Gastroesophageal sphincter (tissue), 4 donors: ENCODE measurements around the gene LFNG. TPM values are rescaled to one million over a fixed set of nuclear protein-coding genes. Genes with fewer than 3 reads are reported as not detected.
"Not testable (repeated sequence)": the region's sequence is repeated elsewhere in the genome, so short reads cannot be mapped to it uniquely, and the experiment has no call there.

Experiments
- ATAC-seq: fragments of 150-250 bp; one replicate; pipeline ENCODE4 v1.9.1; 2016; ENCODE audit warnings: mild to moderate bottlenecking, moderate library complexity
- H3K27ac ChIP-seq, 4 donors: fragments of 200-600 bp; sonication (generic) in 3 of 4; 1 replicate in 3 of 4; 2 replicates in 1 of 4; pipeline ENCODE4 v1.5.1; 2016 to 2019
- H3K27me3 ChIP-seq: fragments of 200-600 bp; sonication (generic); one replicate; pipeline ENCODE4 v1.5.1; 2019
- H3K36me3 ChIP-seq, 2 donors: fragments of 200-600 bp; sonication (generic); one replicate each; pipeline ENCODE4 v1.5.1; 2019; ENCODE audit warnings: control low read depth in 1 of 2
- H3K4me1 ChIP-seq, 3 donors: fragments of 200-600 bp; sonication (generic); 1 replicate in 2 of 3; 2 replicates in 1 of 3; pipeline ENCODE4 v1.5.1; 2016 to 2019; ENCODE audit warnings: control low read depth in 2 of 3
- H3K4me3 ChIP-seq, 2 donors: fragments of 200-600 bp; sonication (generic); one replicate each; pipeline ENCODE4 v1.5.1; 2019; ENCODE audit warnings: mild to moderate bottlenecking in 1 of 2, moderate library complexity in 1 of 2
- H3K9me3 ChIP-seq, 3 donors: fragments of 200-600 bp; sonication (generic); one replicate each; pipeline ENCODE4 v1.5.1; 2017 to 2019; ENCODE audit warnings: control low read depth in 2 of 3
- EP300 ChIP-seq: sonication (generic); formaldehyde crosslinking; IDR thresholded peaks from one replicate; pipeline ENCODE4 v1.6.1; 2017; ENCODE audit warnings: antibody characterized with exemption, mild to moderate bottlenecking
- POLR2A ChIP-seq, 2 donors: fragments of 450-650 bp; IDR thresholded peaks; one replicate each; pipeline ENCODE4 v1.6.1; 2017; ENCODE audit warnings: antibody characterized with exemption in 2 of 2, mild to moderate bottlenecking in 2 of 2, moderate library complexity in 1 of 2
- POLR2AphosphoS5 ChIP-seq: sonication (generic); formaldehyde crosslinking; IDR thresholded peaks from one replicate; pipeline ENCODE4 v1.6.1; 2017; ENCODE audit warnings: antibody characterized with exemption
- WGBS, 2 donors: methylation state at CpG; one replicate each; pipeline ENCODE4 v1.1.5; 2018; ENCODE audit warnings: low coverage in 1 of 2; 5-methylcytosine and 5-hydroxymethylcytosine counted together
- total RNA-seq, 4 donors: library from RNA; depleted of rRNA; stranded (reverse); fragments of >200 nt; gene quantifications; one replicate each; pipeline ENCODE4 v1.1.0, GENCODE V29; 2016
- TF ChIP-seq, protein P1 (sequence below), 4 experiments: fragments of 200-600 bp in 2 of 4; fragments of 450-650 bp in 2 of 4; sonication (generic) in 1 of 4; IDR thresholded peaks; one replicate each; pipeline ENCODE4 v1.5.1; 2017 to 2019; ENCODE audit warnings: antibody characterized with exemption in 4 of 4, mild to moderate bottlenecking in 2 of 4, moderate library complexity in 2 of 4

Gene LFNG
- total RNA-seq, 4 donors from 2014 or later: 4.4 to 9.8 (median 8.4) TPM

- peak overlapping the region in 2 of 4 donors; percentile 68 to 71 for H3K27ac ChIP-seq
- no peaks in the 10 kb centered on the region for H3K9me3 ChIP-seq
- ATAC-seq: no peak
- TF ChIP-seq EP300: no peak
- TF ChIP-seq POLR2AphosphoS5: no peak
- TF ChIP-seq POLR2A (IDR thresholded peaks at IDR 0.05): no peak
- TF ChIP-seq, protein P1, sequence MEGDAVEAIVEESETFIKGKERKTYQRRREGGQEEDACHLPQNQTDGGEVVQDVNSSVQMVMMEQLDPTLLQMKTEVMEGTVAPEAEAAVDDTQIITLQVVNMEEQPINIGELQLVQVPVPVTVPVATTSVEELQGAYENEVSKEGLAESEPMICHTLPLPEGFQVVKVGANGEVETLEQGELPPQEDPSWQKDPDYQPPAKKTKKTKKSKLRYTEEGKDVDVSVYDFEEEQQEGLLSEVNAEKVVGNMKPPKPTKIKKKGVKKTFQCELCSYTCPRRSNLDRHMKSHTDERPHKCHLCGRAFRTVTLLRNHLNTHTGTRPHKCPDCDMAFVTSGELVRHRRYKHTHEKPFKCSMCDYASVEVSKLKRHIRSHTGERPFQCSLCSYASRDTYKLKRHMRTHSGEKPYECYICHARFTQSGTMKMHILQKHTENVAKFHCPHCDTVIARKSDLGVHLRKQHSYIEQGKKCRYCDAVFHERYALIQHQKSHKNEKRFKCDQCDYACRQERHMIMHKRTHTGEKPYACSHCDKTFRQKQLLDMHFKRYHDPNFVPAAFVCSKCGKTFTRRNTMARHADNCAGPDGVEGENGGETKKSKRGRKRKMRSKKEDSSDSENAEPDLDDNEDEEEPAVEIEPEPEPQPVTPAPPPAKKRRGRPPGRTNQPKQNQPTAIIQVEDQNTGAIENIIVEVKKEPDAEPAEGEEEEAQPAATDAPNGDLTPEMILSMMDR (IDR thresholded peaks at IDR 0.05): no peak
- H3K27me3 ChIP-seq: peaks cover 81% of the 10 kb centered on the region
- WGBS, 2 donors: 71 to 100% methylated on average over 1 to 3 of the region's 18 CpGs
- H3K36me3 ChIP-seq: peaks cover 0 to 24% of the 10 kb centered on the region in 2 donors
- H3K4me3 ChIP-seq: no peak overlapping the region
- H3K4me1 ChIP-seq: peaks cover 0 to 81% (median 24%) of the 10 kb centered on the region in 3 donors
Observed at GRCh38 chr7:2528481-2529095, 9.0 kb downstream of the LFNG start.

DNA sequence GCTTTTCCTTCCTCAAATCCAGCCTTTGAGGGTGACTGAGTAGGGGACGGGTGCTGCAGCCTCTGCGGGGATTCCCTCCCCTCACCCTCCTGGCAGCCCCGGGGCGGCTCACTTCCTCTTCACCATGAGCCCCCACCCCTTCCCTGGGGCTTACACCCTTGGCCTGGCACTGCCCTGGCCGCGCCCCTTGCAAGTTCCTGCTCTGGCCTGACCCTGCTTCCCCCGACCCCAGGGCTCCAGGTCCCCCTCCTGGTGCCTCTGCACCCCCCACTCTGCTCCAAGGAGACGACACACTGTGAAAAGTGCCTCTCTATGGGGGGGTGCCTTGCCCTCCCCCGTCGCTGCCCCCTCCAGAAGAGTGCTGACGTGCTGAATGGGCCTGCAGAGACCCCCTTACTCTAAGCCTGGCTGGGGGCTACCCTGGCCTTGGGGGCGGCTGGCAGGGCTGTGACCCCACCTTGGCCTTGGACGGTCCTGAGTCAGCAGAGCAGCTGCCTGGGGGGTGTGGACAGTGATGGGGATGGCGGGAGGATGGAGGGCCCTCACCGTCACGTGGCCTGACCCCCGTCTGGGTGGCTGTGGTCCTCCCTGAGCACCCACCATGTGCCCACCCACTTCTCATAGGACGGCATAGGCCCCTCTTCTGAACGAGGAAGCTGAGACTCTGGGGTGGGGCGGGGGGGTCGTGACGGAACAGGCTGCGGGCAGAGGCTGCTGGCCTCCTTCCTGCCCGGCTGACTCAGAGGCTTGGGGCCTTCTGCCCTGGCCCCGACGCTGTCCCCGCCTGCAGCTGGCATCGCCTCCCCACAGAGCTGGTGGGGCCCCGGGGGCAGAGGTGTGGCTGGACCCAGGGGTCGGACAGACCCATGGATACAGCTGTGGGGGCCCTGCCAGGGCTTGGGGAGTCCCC lies 9.8 kb downstream of the LFNG start:
- peaks cover 73% of the 10 kb centered on the region for H3K27me3 ChIP-seq
- H3K27ac ChIP-seq: peak overlapping the region; percentile 12 to 71 (median 70)
- H3K4me1 ChIP-seq: peaks cover 0 to 72% (median 18%) of the 10 kb centered on the region in 3 donors
- no peaks in the 10 kb centered on the region for H3K9me3 ChIP-seq
- peaks cover 0 to 24% of the 10 kb centered on the region in 2 donors for H3K36me3 ChIP-seq
- TF ChIP-seq POLR2A (IDR thresholded peaks at IDR 0.05): no peak
- TF ChIP-seq EP300: no peak
- TF ChIP-seq POLR2AphosphoS5: no peak
- TF ChIP-seq, protein P1 (IDR thresholded peaks at IDR 0.05): no peak
- ATAC-seq: peak; percentile 68
- H3K4me3 ChIP-seq: no peak overlapping the region
- whole genome bisulfite sequencing, 2 donors: 0 to 60% methylated on average over 1 to 3 of the region's 30 CpGs

DNA sequence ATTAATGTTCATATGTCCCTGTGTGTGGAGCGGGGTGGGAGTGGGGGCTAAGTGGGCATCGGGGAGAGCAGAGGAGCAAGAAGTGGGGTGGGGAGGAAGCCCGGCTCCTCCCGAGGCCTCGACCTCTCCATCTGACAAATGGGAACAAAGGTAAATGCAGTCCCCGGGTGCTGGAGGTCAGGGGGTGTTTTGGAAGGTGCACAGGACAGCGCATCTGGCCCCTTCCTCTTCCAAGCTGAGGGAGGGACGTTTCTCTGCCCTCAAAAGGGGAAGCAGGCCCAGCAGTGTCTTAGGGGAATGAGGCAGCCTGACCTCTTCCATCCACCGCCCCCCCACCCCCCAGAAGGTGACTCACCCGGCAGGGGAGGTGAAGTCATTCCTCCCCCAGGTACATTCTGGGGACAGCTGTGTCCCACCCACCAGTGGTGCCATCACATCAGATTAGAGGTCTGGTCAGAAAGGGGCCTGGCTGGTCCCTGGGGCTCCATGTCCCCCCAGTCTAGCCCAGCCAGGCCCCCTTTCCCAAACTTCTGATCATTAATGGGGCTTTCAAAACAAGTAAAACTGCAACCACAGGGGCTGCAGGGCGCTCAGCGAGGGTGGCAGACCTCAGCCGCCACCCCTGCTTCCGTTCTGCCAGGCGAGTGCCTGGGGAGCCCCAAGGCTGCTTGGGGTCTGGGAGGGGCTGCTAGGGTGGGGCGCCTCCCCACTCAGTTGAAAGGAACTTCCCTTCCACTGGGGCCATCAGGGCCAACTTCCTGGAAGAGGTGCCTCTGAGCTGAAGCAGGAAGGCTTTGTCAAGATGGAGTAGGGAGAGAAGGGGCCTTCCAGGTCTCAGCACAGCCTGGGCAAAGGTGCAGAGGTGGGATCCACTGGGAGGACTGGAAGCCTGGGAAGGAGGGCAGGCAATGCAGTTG lies 10.8 kb downstream of the LFNG start:
- H3K36me3 ChIP-seq: peaks cover 0 to 23% of the 10 kb centered on the region in 2 donors
- peak; percentile 42 for ATAC-seq
- 78 to 89% methylated on average over 3 to 8 of the region's 16 CpGs for WGBS, 2 donors
- no peaks in the 10 kb centered on the region for H3K9me3 ChIP-seq
- H3K4me3 ChIP-seq: no peak overlapping the region
- TF ChIP-seq POLR2AphosphoS5: no peak
- TF ChIP-seq POLR2A (IDR thresholded peaks at IDR 0.05): no peak
- no peak for TF ChIP-seq EP300
- TF ChIP-seq, protein P1 (IDR thresholded peaks at IDR 0.05): no peak
- H3K4me1 ChIP-seq: peaks cover 0 to 63% (median 14%) of the 10 kb centered on the region in 3 donors
- H3K27me3 ChIP-seq: peaks cover 64% of the 10 kb centered on the region
- peak overlapping the region in 3 of 4 donors; percentile 68 to 71 (median 71) for H3K27ac ChIP-seq

GRCh38 chr7:2530994-2531795 lies 11.6 kb downstream of the LFNG start:
- not testable (repeated sequence) for H3K9me3 ChIP-seq, ATAC-seq, H3K4me3 ChIP-seq
- Histone ChIP-seq H3K27me3 (peaks cover 55% of the 10 kb centered on the region), H3K27ac (peak overlapping the region in 3 of 4 donors; percentile 68 to 71 (median 71)), H3K4me1 (peaks cover 0 to 54% (median 14%) of the 10 kb centered on the region in 3 donors), H3K36me3 (peaks cover 0 to 14% of the 10 kb centered on the region in 2 donors)
- no CpG with 5 or more reads among the region's 43 CpGs for WGBS, 2 donors

DNA sequence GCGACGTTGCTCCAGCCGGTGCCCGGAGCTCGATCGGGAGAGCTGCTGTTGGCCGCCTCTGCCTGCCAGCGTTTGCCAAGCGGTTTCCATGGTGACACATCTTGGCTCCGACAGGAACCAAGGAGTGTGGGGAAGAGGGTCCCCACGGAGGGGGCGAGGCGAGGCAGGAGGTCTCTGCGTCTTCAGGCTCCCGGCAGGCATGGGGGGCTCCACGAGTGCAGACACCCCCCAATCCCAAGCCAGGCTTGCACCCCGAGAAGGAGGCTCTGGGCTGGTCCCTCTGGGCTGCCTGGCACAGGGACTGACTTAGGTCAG lies 12.2 kb downstream of the LFNG start:
- Histone ChIP-seq H3K4me1 (peaks cover 0 to 49% (median 14%) of the 10 kb centered on the region in 3 donors), H3K27me3 (peaks cover 50% of the 10 kb centered on the region)
- not testable (repeated sequence) for H3K9me3 ChIP-seq, H3K27ac ChIP-seq, ATAC-seq, H3K36me3 ChIP-seq, H3K4me3 ChIP-seq
- 47% methylated on average over 3 of the region's 17 CpGs; no CpG with 5 or more reads in 1 of the 2 donors for WGBS, 2 donors

- ATAC-seq, H3K9me3 ChIP-seq, H3K27ac ChIP-seq, H3K4me3 ChIP-seq, H3K36me3 ChIP-seq: not testable (repeated sequence)
- peaks cover 0 to 44% (median 14%) of the 10 kb centered on the region in 3 donors for H3K4me1 ChIP-seq
- peaks cover 44% of the 10 kb centered on the region for H3K27me3 ChIP-seq
- 90 to 100% methylated on average over 2 of the region's 15 CpGs for WGBS, 2 donors
Observed at GRCh38 chr7:2532199-2532772, 12.7 kb downstream of the LFNG start.

- peaks cover 0 to 39% (median 14%) of the 10 kb centered on the region in 3 donors for H3K4me1 ChIP-seq
- H3K27ac ChIP-seq, H3K36me3 ChIP-seq, ATAC-seq, H3K9me3 ChIP-seq, H3K4me3 ChIP-seq: not testable (repeated sequence)
- H3K27me3 ChIP-seq: peaks cover 40% of the 10 kb centered on the region
- 100% methylated on average over 1 of the region's 8 CpGs; no CpG with 5 or more reads in 1 of the 2 donors for WGBS, 2 donors
Observed at GRCh38 chr7:2532816-2533215, 13.2 kb downstream of the LFNG start.

DNA sequence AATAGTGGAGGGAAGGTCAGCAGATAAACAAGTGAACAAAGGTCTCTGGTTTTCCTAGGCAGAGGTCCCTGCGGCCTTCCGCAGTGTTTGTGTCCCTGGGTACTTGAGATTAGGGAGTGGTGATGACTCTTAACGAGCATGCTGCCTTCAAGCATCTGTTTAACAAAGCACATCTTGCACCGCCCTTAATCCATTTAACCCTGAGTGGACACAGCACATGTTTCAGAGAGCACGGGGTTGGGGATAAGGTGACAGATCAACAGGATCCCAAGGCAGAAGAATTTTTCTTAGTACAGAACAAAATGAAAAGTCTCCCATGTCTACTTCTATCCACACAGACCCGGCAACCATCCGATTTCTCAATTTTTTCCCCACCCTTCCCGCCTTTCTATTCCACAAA lies 14.0 kb downstream of the LFNG start:
- WGBS, 2 donors: 40% methylated on average over 1 of the region's 8 CpGs; no CpG with 5 or more reads in 1 of the 2 donors
- not testable (repeated sequence) for ATAC-seq

More for the DNA sequence above, 14.0 kb downstream of the LFNG start:
- H3K27ac ChIP-seq, H3K4me3 ChIP-seq, H3K9me3 ChIP-seq, H3K36me3 ChIP-seq: not testable (repeated sequence)
- H3K27me3 ChIP-seq: peaks cover 34% of the 10 kb centered on the region
- H3K4me1 ChIP-seq: peaks cover 0 to 32% (median 14%) of the 10 kb centered on the region in 3 donors
